Smooth muscle cell of trachea (primary cell): Measurements from ENCODE around the gene SYT15. TPM values are rescaled to one million over a fixed set of nuclear protein-coding genes. Genes with fewer than 3 reads are reported as not detected.

Experiments used
- total RNA-seq: library from RNA; depleted of rRNA; stranded (reverse); fragments of >200 nt; gene quantifications from 2 replicates; pipeline ENCODE4 v1.2.1, GENCODE V29; 2014

The SYT15 gene
- total RNA-seq: under 0.01 and 0.15 TPM in 2 replicates

DNA sequence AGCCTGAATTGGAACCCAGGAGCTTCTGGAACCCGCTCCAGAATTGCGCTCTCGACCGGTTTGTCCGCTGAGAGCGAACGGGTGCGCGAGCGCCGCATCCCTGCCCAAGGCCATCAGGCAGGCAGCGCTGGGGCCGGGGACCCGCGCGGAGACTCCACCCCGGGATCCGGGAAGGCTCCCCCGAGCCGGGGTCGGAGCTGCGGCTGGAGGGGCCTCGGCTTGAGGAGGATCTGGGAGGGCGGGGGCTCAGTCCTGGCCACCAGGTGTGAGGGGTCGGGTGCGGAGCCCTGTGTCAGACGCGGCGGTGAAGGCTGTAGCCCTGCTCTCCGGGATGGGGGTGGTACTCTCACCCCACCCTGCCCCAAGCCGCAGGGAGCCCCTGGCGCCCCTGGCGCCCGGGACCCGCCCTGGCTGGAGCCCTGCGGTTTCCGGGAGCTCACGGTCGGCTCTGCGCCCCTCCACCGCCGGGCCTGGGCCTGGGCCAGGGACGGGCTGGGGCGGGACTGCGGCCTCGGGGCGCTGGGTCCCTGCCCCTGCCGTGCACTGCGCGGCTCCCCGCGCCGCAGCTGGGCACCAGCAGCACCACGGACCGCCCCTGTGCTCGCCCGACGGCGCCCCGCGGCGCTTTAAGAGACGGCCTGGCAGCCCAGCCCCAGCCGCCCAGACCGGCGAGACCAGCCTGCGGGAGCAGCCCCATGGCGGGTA lies at the start of gene SYT15:
TSS of gene SYT15 (plus strand) at position 655 of the 705 bp plus-strand sequence. CDS start at position 696, 41 bp downstream.

DNA sequence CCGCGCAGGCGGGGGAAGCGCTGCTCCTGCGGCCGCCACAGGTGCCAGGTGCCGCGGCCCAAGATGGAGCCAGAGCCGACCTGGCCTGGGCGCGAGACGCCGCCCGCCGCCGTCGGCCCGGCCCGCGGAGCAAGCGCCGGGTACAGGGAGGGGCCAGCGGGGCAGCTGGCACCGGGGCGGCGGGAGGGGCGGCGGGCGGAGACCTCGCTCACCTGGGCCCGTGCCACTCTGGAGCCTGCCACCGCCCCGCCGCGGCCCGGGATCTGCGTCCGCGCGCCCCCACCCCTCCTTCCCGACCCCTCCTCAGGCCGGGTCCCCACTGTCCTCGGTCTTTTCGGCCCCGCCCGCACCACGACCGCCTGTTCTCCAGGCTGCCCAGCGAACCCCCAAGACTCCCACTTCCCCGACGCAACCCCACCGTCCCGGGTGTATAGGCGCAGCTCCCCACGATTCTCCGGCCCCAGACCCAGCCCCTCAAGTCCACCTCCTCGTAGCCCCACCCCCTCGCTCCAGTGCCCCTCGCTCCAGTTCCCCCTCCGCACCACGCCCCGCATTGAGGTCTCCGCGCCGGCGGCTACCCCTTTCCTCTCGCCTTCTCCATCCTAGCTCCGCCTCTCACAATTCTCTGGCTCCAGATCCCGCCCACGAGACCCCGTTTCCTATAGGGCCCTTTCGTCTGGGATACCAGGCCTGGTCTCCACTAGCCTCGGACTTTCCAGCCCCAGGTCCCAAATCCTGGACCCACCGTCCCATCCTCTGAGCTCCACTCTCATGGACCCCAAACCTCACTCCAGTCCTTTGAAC lies 22.2 kb upstream of the SYT15 start, which contains the start of gene GPRIN2:
TSS of gene GPRIN2 (minus strand) at position 144 of the 804 bp plus-strand sequence. CDS start 5,922 bp downstream, outside the sequence.

Other genes with a start within 250 kb of the SYT15 start
- gene ANXA8L1, start 203.4 kb upstream of the SYT15 start, total RNA-seq: 0.44 TPM in 1 of 2 replicates, not detected in the other
- 0.17 TPM in 1 of 2 replicates, not detected in the other for gene NPY4R, start 113.2 kb upstream of the SYT15 start, total RNA-seq
- gene GPRIN2, start 22.5 kb upstream of the SYT15 start, total RNA-seq: not detected in 2 replicates